ENCODE data around the gene RCAN2. TPM values are rescaled to one million over a fixed set of nuclear protein-coding genes. Genes with fewer than 3 reads are reported as not detected.

The RCAN2 gene
- total RNA-seq, 1 donor from 2014 or later = 11.7 TPM

- H3K4me3 ChIP-seq = no peak overlapping the region
- TF ChIP-seq CTCF (IDR thresholded peaks at IDR 0.05) = no peak
- DNase-seq = no peak
These were observed 315.8 kb downstream of the RCAN2 start for GRCh38 chr6:46175446-46175845.

GRCh38 chr6:46174904-46175303 is 316.3 kb downstream of the RCAN2 start:
- no peaks in the 10 kb centered on the region for H3K36me3 ChIP-seq
- H3K27ac ChIP-seq = no peak overlapping the region
- H3K4me3 ChIP-seq = no peak overlapping the region
- intact Hi-C loops (cut with DNase I) = no loop called here
- TF ChIP-seq CTCF (IDR thresholded peaks at IDR 0.05) = no peak
- H3K4me1 ChIP-seq = no peaks in the 10 kb centered on the region
- ATAC-seq (no peak), DNase-seq (no peak)
- no peaks in the 10 kb centered on the region for H3K9me3 ChIP-seq
- no peaks in the 10 kb centered on the region for H3K27me3 ChIP-seq

More at GRCh38 chr6:46175446-46175845, 315.8 kb downstream of the RCAN2 start:
- no peaks in the 10 kb centered on the region for H3K9me3 ChIP-seq
- no peaks in the 10 kb centered on the region for H3K36me3 ChIP-seq
- no peak overlapping the region for H3K27ac ChIP-seq
- intact Hi-C loops (cut with DNase I) = no loop called here
- no peaks in the 10 kb centered on the region for H3K4me1 ChIP-seq
- no peaks in the 10 kb centered on the region for H3K27me3 ChIP-seq
- ATAC-seq = no peak

- no peaks in the 10 kb centered on the region for H3K27me3 ChIP-seq
- ATAC-seq (no peak), DNase-seq (no peak)
- H3K9me3 ChIP-seq = no peaks in the 10 kb centered on the region
- H3K36me3 ChIP-seq = no peaks in the 10 kb centered on the region
- no peak overlapping the region for H3K4me3 ChIP-seq
- no peak for TF ChIP-seq CTCF (IDR thresholded peaks at IDR 0.05)
- no peaks in the 10 kb centered on the region for H3K4me1 ChIP-seq
- intact Hi-C loops (cut with DNase I) = no loop called here
- no peak overlapping the region for H3K27ac ChIP-seq
These were observed 319.1 kb downstream of the RCAN2 start for GRCh38 chr6:46172176-46172575.

Other genes starting within 250 kb of the RCAN2 start
- gene CYP39A1, start 161.4 kb upstream of the RCAN2 start, total RNA-seq = 7.8 TPM
- gene SLC25A27, start 161.5 kb upstream of the RCAN2 start, total RNA-seq = 17.8 TPM
- gene TDRD6, start 196.4 kb upstream of the RCAN2 start, total RNA-seq = 1.0 TPM
- 38.8 TPM for gene PLA2G7, start 243.9 kb upstream of the RCAN2 start, total RNA-seq

All from upper lobe of right lung (tissue), 1 donor.